Peyer's patch (tissue), 4 donors: ENCODE results near the gene ASAP2.

Experiments used
- CTCF ChIP-seq, 6 experiments: fragments of 450-650 bp in 4 of 6; fragments of 200-600 bp in 2 of 6; sonication (generic) in 1 of 6; IDR thresholded peaks; one replicate each; pipeline ENCODE4 v1.5.1; 2017 to 2019; ENCODE audit warnings: antibody characterized with exemption in 6 of 6, mild to moderate bottlenecking in 3 of 6, moderate library complexity in 1 of 6
- POLR2A ChIP-seq, 2 donors: fragments of 450-650 bp; IDR thresholded peaks; one replicate each; pipeline ENCODE4 v1.5.1; 2017; ENCODE audit warnings: antibody characterized with exemption in 2 of 2, mild to moderate bottlenecking in 2 of 2, moderate library complexity in 2 of 2

GRCh38 chr2:9303528-9304225 is 97.1 kb downstream of the ASAP2 start:
- no peak for TF ChIP-seq CTCF (IDR thresholded peaks at IDR 0.05)
- TF ChIP-seq POLR2A (IDR thresholded peaks at IDR 0.05), result no peak
